Brain microvascular endothelial cell (primary cell): ENCODE data around the gene WDFY1.

ENCODE experiments used
- DNase-seq: peaks from one replicate; pipeline ENCODE4 v3.0.0-alpha.2; 2020
- H3K27ac ChIP-seq: fragments of 250-450 bp; sonication (Bioruptor Pico); 2 replicates; pipeline ENCODE4 v1.5.1; 2020; ENCODE audit warnings: mild to moderate bottlenecking, moderate library complexity
- H3K27me3 ChIP-seq: fragments of 250-450 bp; sonication (Bioruptor Pico); replicated peaks from 2 replicates; pipeline ENCODE4 v1.5.1; 2020; ENCODE audit warnings: mild to moderate bottlenecking
- H3K36me3 ChIP-seq: fragments of 250-450 bp; sonication (Bioruptor Pico); replicated peaks from 2 replicates; pipeline ENCODE4 v1.5.1; 2020; ENCODE audit warnings: mild to moderate bottlenecking
- H3K4me3 ChIP-seq: 2 replicates; pipeline ENCODE4 v1.5.1; 2011; ENCODE audit warnings: low read depth, mild to moderate bottlenecking, control low read depth, low read length, moderate library complexity
- CTCF ChIP-seq: IDR thresholded peaks from 2 replicates; pipeline ENCODE4 v1.5.1; 2011; ENCODE audit warnings: low read depth, mild to moderate bottlenecking, moderate library complexity, low read length, control low read depth, inconsistent platforms; ENCODE audit errors: missing control alignments
- in situ Hi-C: cut with HindIII; loops from 2 replicates; pipeline ENCODE4 v1.10.0; 2017; ENCODE audit warnings: low sequenced_read_pairs, low pct_ligation_motif_present

WDFY1 gene

GRCh38 chr2:223954401-223954800 lies 9.3 kb upstream of the WDFY1 start:
- in situ Hi-C loops, result no loop called here
- TF ChIP-seq CTCF, result peak; percentile 21
- DNase-seq, result peak; percentile 94
- peak overlapping the region; percentile 51 for H3K27ac ChIP-seq
- H3K4me3 ChIP-seq, result no peak overlapping the region
- no peaks in the 10 kb centered on the region for H3K36me3 ChIP-seq
- no peaks in the 10 kb centered on the region for H3K27me3 ChIP-seq

- in situ Hi-C loops, result no loop called here
- DNase-seq, result no peak
- H3K27me3 ChIP-seq, result no peaks in the 10 kb centered on the region
- H3K4me3 ChIP-seq, result no peak overlapping the region
- H3K36me3 ChIP-seq, result no peaks in the 10 kb centered on the region
- no peak for TF ChIP-seq CTCF
- H3K27ac ChIP-seq, result no peak overlapping the region
Measured at GRCh38 chr2:223952280-223952968, 7.3 kb upstream of the WDFY1 start.

- DNase-seq, result no peak
- Histone ChIP-seq H3K27ac (no peak overlapping the region), H3K27me3 (no peaks in the 10 kb centered on the region), H3K36me3 (no peaks in the 10 kb centered on the region), H3K4me3 (no peak overlapping the region)
- in situ Hi-C loops, result no loop called here
- no peak for TF ChIP-seq CTCF
Measured at GRCh38 chr2:223950448-223951347, 5.6 kb upstream of the WDFY1 start.

GRCh38 chr2:223949241-223949840 lies 4.2 kb upstream of the WDFY1 start:
- in situ Hi-C loops, result no loop called here

GRCh38 chr2:223947711-223948205 lies 2.6 kb upstream of the WDFY1 start:
- in situ Hi-C loops, result no loop called here
- Histone ChIP-seq H3K4me3 (no peak overlapping the region), H3K27ac (no peak overlapping the region), H3K36me3 (no peaks in the 10 kb centered on the region), H3K27me3 (no peaks in the 10 kb centered on the region)
- no peak for DNase-seq
- no peak for TF ChIP-seq CTCF

More at GRCh38 chr2:223949241-223949840, 4.2 kb upstream of the WDFY1 start:
- Histone ChIP-seq H3K27ac (no peak overlapping the region), H3K36me3 (no peaks in the 10 kb centered on the region), H3K4me3 (no peak overlapping the region), H3K27me3 (no peaks in the 10 kb centered on the region)
- no peak for DNase-seq
- TF ChIP-seq CTCF, result no peak
